Activated T-helper 1 cell treated with Interleukin-2 at 50 U/mL for 16 hours (primary cell): ENCODE data around the gene MMP1.

Source experiments
- DNase-seq: peaks from one replicate; pipeline ENCODE4 v3.0.0-alpha.2; 2020; ENCODE audit warnings: low read depth

The MMP1 gene

GRCh38 chr11:102806296-102806695 is 8.3 kb upstream of the MMP1 start:
- DNase-seq = no peak

GRCh38 chr11:102802341-102802740 is 4.4 kb upstream of the MMP1 start:
- no peak for DNase-seq

- no peak for DNase-seq
Observed at GRCh38 chr11:102800767-102801166, 2.8 kb upstream of the MMP1 start.

GRCh38 chr11:102799681-102800340 is 1.9 kb upstream of the MMP1 start:
- DNase-seq = no peak

- no peak for DNase-seq
Observed at GRCh38 chr11:102794382-102794781, 3.6 kb downstream of the MMP1 start.

GRCh38 chr11:102793677-102794290 is 4.2 kb downstream of the MMP1 start:
- DNase-seq = no peak

- no peak for DNase-seq
Observed at GRCh38 chr11:102792604-102793003, 5.4 kb downstream of the MMP1 start.

GRCh38 chr11:102791271-102792036 is 6.5 kb downstream of the MMP1 start:
- DNase-seq = no peak

GRCh38 chr11:102788334-102788995 is 9.5 kb downstream of the MMP1 start:
- no peak for DNase-seq

- DNase-seq = no peak
Observed at GRCh38 chr11:102784380-102784779, 13.6 kb downstream of the MMP1 start.

GRCh38 chr11:102783720-102784119 is 14.2 kb downstream of the MMP1 start:
- no peak for DNase-seq

- no peak for DNase-seq
Observed at GRCh38 chr11:102783016-102783415, 14.9 kb downstream of the MMP1 start.

GRCh38 chr11:102781676-102782075 is 16.3 kb downstream of the MMP1 start:
- no peak for DNase-seq

- no peak for DNase-seq
Observed at GRCh38 chr11:102780491-102780918, 17.5 kb downstream of the MMP1 start, which contains the start of gene MMP10. MMP10 (minus strand) TSS chr11:102780628; CDS start chr11:102780591, 37 bp downstream.

GRCh38 chr11:102776454-102776853 is 21.5 kb downstream of the MMP1 start:
- DNase-seq = no peak

- DNase-seq = no peak
Observed at GRCh38 chr11:102773386-102773785, 24.6 kb downstream of the MMP1 start.

GRCh38 chr11:102771351-102771750 is 26.6 kb downstream of the MMP1 start:
- DNase-seq = no peak

- DNase-seq = no peak
Observed at GRCh38 chr11:102770191-102770590, 27.8 kb downstream of the MMP1 start.

- no peak for DNase-seq
Observed at GRCh38 chr11:102767800-102768199, 30.2 kb downstream of the MMP1 start.

- no peak for DNase-seq
Observed at GRCh38 chr11:102763440-102763839, 34.5 kb downstream of the MMP1 start.

- DNase-seq = no peak
Observed at GRCh38 chr11:102762361-102762767, 35.6 kb downstream of the MMP1 start.

GRCh38 chr11:102761646-102762238 is 36.2 kb downstream of the MMP1 start:
- DNase-seq = no peak
